K562 (cell line): Measurements from ENCODE around the gene LUC7L3. TPM values are rescaled to one million over a fixed set of nuclear protein-coding genes. Genes with fewer than 3 reads are reported as not detected.

Experiments used
- ZNF668 ChIP-seq: fragments of 250-450 bp; sonication (Bioruptor Pico); IDR thresholded peaks from 2 replicates; pipeline ENCODE4 v1.8.0; 2022; ENCODE audit warnings: mild to moderate bottlenecking, inconsistent platforms
- polyA plus RNA-seq, 8 experiments: library from polyadenylated mRNA; depleted of rRNA in 4 of 8; stranded (reverse) in 5 of 8; unstranded in 3 of 8; fragments of >200 nt; fragmentation: Nextera tagmentation in 2 of 8; fragmentation: Illumina TruSeq in 1 of 8; extraction: Ambion mirVana in 2 of 8; extraction: Trizol in 1 of 8; gene quantifications; 2 replicates each; pipeline versions ENCODE4 v1.2.1 to v1.2.3, GENCODE V29; 2011 to 2014; ENCODE audit warnings: inconsistent platforms in 1 of 8, missing spikeins in 1 of 8
- total RNA-seq, 7 experiments: library from RNA; depleted of rRNA in 6 of 7; stranded (reverse); fragments of >200 nt in 6 of 7; fragmentation: Illumina TruSeq in 2 of 7; extraction: Trizol in 2 of 7; gene quantifications; 2 replicates each; pipeline versions ENCODE4 v1.2.1 to v1.2.3, GENCODE V29; 2011 to 2021; ENCODE audit warnings: low replicate concordance in 1 of 7
- TF ChIP-seq, protein P1 (sequence below): fragments of 250-450 bp; sonication (Bioruptor Pico); IDR thresholded peaks from 2 replicates; pipeline ENCODE4 v1.4.0; 2020; ENCODE audit warnings: mild to moderate bottlenecking, moderate library complexity, borderline replicate concordance
- TF ChIP-seq, protein P2 (sequence below): fragments of 450-650 bp; formaldehyde crosslinking; IDR thresholded peaks from 2 replicates; pipeline ENCODE4 v1.4.0; 2020; ENCODE audit warnings: mild to moderate bottlenecking, moderate library complexity
- TF ChIP-seq, protein P3 (sequence below): fragments of 450-650 bp; IDR thresholded peaks from 2 replicates; pipeline ENCODE4 v1.6.1; 2016; ENCODE audit warnings: mild to moderate bottlenecking

Gene LUC7L3
- total and polyA plus RNA-seq, 9 of the 15 experiments (the other 6 are each of a cell fraction or from before 2014, with no cell fraction given) = 80.8 to 284 (median 127) TPM

GRCh38 chr17:50677851-50678375 lies 41.5 kb upstream of the LUC7L3 start (continued):
- TF ChIP-seq, protein P1, sequence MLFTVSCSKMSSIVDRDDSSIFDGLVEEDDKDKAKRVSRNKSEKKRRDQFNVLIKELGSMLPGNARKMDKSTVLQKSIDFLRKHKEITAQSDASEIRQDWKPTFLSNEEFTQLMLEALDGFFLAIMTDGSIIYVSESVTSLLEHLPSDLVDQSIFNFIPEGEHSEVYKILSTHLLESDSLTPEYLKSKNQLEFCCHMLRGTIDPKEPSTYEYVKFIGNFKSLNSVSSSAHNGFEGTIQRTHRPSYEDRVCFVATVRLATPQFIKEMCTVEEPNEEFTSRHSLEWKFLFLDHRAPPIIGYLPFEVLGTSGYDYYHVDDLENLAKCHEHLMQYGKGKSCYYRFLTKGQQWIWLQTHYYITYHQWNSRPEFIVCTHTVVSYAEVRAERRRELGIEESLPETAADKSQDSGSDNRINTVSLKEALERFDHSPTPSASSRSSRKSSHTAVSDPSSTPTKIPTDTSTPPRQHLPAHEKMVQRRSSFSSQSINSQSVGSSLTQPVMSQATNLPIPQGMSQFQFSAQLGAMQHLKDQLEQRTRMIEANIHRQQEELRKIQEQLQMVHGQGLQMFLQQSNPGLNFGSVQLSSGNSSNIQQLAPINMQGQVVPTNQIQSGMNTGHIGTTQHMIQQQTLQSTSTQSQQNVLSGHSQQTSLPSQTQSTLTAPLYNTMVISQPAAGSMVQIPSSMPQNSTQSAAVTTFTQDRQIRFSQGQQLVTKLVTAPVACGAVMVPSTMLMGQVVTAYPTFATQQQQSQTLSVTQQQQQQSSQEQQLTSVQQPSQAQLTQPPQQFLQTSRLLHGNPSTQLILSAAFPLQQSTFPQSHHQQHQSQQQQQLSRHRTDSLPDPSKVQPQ (CRISPR knock-in tag) = no peak
- no peak for TF ChIP-seq ZNF668 (CRISPR knock-in tag)
- TF ChIP-seq, protein P2, sequence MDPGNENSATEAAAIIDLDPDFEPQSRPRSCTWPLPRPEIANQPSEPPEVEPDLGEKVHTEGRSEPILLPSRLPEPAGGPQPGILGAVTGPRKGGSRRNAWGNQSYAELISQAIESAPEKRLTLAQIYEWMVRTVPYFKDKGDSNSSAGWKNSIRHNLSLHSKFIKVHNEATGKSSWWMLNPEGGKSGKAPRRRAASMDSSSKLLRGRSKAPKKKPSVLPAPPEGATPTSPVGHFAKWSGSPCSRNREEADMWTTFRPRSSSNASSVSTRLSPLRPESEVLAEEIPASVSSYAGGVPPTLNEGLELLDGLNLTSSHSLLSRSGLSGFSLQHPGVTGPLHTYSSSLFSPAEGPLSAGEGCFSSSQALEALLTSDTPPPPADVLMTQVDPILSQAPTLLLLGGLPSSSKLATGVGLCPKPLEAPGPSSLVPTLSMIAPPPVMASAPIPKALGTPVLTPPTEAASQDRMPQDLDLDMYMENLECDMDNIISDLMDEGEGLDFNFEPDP (CRISPR knock-in tag) = no peak
- TF ChIP-seq, protein P3, sequence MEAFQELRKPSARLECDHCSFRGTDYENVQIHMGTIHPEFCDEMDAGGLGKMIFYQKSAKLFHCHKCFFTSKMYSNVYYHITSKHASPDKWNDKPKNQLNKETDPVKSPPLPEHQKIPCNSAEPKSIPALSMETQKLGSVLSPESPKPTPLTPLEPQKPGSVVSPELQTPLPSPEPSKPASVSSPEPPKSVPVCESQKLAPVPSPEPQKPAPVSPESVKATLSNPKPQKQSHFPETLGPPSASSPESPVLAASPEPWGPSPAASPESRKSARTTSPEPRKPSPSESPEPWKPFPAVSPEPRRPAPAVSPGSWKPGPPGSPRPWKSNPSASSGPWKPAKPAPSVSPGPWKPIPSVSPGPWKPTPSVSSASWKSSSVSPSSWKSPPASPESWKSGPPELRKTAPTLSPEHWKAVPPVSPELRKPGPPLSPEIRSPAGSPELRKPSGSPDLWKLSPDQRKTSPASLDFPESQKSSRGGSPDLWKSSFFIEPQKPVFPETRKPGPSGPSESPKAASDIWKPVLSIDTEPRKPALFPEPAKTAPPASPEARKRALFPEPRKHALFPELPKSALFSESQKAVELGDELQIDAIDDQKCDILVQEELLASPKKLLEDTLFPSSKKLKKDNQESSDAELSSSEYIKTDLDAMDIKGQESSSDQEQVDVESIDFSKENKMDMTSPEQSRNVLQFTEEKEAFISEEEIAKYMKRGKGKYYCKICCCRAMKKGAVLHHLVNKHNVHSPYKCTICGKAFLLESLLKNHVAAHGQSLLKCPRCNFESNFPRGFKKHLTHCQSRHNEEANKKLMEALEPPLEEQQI = no peak
